Prostate gland (tissue), 2 donors: ENCODE data around the gene GALC. TPM values are rescaled to one million over a fixed set of nuclear protein-coding genes. Genes with fewer than 3 reads are reported as not detected.

Experiments used
- DNase-seq: peaks from one replicate; pipeline ENCODE4 v3.0.0-alpha.2; 2019; ENCODE audit warnings: low spot score
- H3K27ac ChIP-seq, 2 donors: fragments of 200-600 bp; sonication (generic); 2 replicates each; pipeline ENCODE4 v1.5.1; 2017 to 2019
- H3K27me3 ChIP-seq: fragments of 200-600 bp; sonication (generic); replicated peaks from 2 replicates; pipeline ENCODE4 v1.5.1; 2019; ENCODE audit not compliant: insufficient read depth
- H3K36me3 ChIP-seq, 2 donors: fragments of 200-600 bp; sonication (generic); 1 replicate in 1 of 2; 2 replicates in 1 of 2; pipeline versions ENCODE4 v1.5.1 to v1.8.1; 2017 to 2019
- H3K4me1 ChIP-seq: fragments of 200-600 bp; sonication (generic); replicated peaks from 2 replicates; pipeline ENCODE4 v1.5.1; 2019
- H3K4me3 ChIP-seq, 2 donors: fragments of 200-600 bp; sonication (generic); 2 replicates each; pipeline ENCODE4 v1.5.1; 2017 to 2019
- H3K9me3 ChIP-seq: fragments of 200-600 bp; sonication (generic); 2 replicates; pipeline ENCODE4 v1.5.1; 2017
- POLR2A ChIP-seq: fragments of 450-650 bp; IDR thresholded peaks from one replicate; pipeline ENCODE4 v1.6.1; 2016; ENCODE audit warnings: antibody characterized with exemption, mild to moderate bottlenecking
- POLR2AphosphoS5 ChIP-seq: sonication (generic); formaldehyde crosslinking; IDR thresholded peaks from one replicate; pipeline ENCODE4 v1.6.1; 2017; ENCODE audit warnings: antibody characterized with exemption
- WGBS: methylation state at CpG from one replicate; pipeline ENCODE4 v1.1.5; 2018; 5-methylcytosine and 5-hydroxymethylcytosine counted together
- intact Hi-C: fragments of 100-400 bp; cut with DNase I; formaldehyde crosslinking; loops from one replicate; pipeline ENCODE4 v1.14.2; 2022
- total RNA-seq, 2 donors: library from RNA; depleted of rRNA; stranded (reverse); fragments of >200 nt; gene quantifications; one replicate each; pipeline ENCODE4 v1.1.0, GENCODE V29; 2016
- TF ChIP-seq, protein P1 (sequence below), 4 experiments: fragments of 200-600 bp in 2 of 4; fragments of 450-650 bp in 2 of 4; sonication (generic) in 2 of 4; IDR thresholded peaks; 1 replicate in 3 of 4; 2 replicates in 1 of 4; pipeline ENCODE4 v1.5.1; 2016 to 2019; ENCODE audit warnings: antibody characterized with exemption in 4 of 4, mild to moderate bottlenecking in 2 of 4, moderate library complexity in 2 of 4

Gene GALC
- total RNA-seq: 10 to 100 TPM; 29.4 to 85.9 TPM

- WGBS: 6% methylated on average over 40 of the region's 83 CpGs
- peak; percentile 92 for DNase-seq
- H3K4me1 ChIP-seq: peaks cover 6% of the 10 kb centered on the region
- TF ChIP-seq POLR2A (peak; percentile 62), POLR2AphosphoS5 (peak; percentile 79)
- TF ChIP-seq, protein P1, sequence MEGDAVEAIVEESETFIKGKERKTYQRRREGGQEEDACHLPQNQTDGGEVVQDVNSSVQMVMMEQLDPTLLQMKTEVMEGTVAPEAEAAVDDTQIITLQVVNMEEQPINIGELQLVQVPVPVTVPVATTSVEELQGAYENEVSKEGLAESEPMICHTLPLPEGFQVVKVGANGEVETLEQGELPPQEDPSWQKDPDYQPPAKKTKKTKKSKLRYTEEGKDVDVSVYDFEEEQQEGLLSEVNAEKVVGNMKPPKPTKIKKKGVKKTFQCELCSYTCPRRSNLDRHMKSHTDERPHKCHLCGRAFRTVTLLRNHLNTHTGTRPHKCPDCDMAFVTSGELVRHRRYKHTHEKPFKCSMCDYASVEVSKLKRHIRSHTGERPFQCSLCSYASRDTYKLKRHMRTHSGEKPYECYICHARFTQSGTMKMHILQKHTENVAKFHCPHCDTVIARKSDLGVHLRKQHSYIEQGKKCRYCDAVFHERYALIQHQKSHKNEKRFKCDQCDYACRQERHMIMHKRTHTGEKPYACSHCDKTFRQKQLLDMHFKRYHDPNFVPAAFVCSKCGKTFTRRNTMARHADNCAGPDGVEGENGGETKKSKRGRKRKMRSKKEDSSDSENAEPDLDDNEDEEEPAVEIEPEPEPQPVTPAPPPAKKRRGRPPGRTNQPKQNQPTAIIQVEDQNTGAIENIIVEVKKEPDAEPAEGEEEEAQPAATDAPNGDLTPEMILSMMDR (IDR thresholded peaks at IDR 0.05): peak in 1 of 4 experiments; percentile 6
- no peaks in the 10 kb centered on the region for H3K36me3 ChIP-seq
- H3K9me3 ChIP-seq: no peaks in the 10 kb centered on the region
- H3K27ac ChIP-seq: peak within 1 kb of the TSS; percentile 87 to 88
- intact Hi-C loops: no loop called here
- H3K27me3 ChIP-seq: no peaks in the 10 kb centered on the region
- H3K4me3 ChIP-seq: peak within 1 kb of the TSS; percentile 75 to 87
These were observed at the start of gene GALC for GRCh38 chr14:87992718-87993628. Gene GALC (minus strand): TSS chr14:87993182. CDS start chr14:87993164, 18 bp downstream.

- no peak overlapping the region for H3K4me3 ChIP-seq
- intact Hi-C loops: no loop called here
- no peaks in the 10 kb centered on the region for H3K36me3 ChIP-seq
- H3K27me3 ChIP-seq: no peaks in the 10 kb centered on the region
- no peaks in the 10 kb centered on the region for H3K4me1 ChIP-seq
- TF ChIP-seq, protein P1 (IDR thresholded peaks at IDR 0.05): no peak
- TF ChIP-seq POLR2AphosphoS5 (no peak), POLR2A (no peak)
- no peak overlapping the region for H3K27ac ChIP-seq
- H3K9me3 ChIP-seq: no peaks in the 10 kb centered on the region
- no peak for DNase-seq
- whole genome bisulfite sequencing: 86% methylated on average over 1 of the region's 1 CpG
These were observed 47.2 kb upstream of the GALC start for GRCh38 chr14:88040146-88040545.

GRCh38 chr14:88039197-88039596 is 46.2 kb upstream of the GALC start:
- Histone ChIP-seq H3K27me3 (no peaks in the 10 kb centered on the region), H3K36me3 (no peaks in the 10 kb centered on the region), H3K4me1 (no peaks in the 10 kb centered on the region), H3K4me3 (no peak overlapping the region), H3K27ac (no peak overlapping the region), H3K9me3 (no peaks in the 10 kb centered on the region)
- 81% methylated on average over 3 of the region's 3 CpGs for WGBS
- DNase-seq: no peak
- intact Hi-C loops: no loop called here
- TF ChIP-seq, protein P1 (IDR thresholded peaks at IDR 0.05): no peak
- TF ChIP-seq POLR2AphosphoS5 (no peak), POLR2A (no peak)

DNA sequence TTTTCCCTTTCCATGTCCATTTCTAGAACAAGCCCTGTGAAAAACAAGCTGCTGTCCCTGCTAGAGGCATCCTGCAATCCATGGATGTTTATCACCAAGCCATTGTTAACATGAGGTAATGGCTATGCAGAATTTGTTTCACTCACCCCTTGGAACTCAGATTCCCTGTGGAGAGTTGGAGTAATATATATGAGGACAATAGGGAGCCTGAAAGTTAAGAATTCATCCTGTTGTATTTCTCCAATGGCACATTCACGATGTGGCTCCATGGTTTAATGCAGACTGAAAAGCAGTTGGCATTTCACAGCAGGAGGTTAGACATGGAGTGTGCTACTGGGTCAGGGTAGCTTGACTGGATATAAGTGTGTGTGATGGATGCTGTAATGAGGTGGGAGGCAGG is 44.3 kb upstream of the GALC start:
- Histone ChIP-seq H3K27ac (no peak overlapping the region), H3K4me3 (no peak overlapping the region), H3K36me3 (no peaks in the 10 kb centered on the region), H3K4me1 (no peaks in the 10 kb centered on the region), H3K27me3 (no peaks in the 10 kb centered on the region), H3K9me3 (no peaks in the 10 kb centered on the region)
- TF ChIP-seq, protein P1 (IDR thresholded peaks at IDR 0.05): no peak
- no peak for TF ChIP-seq POLR2AphosphoS5
- no peak for TF ChIP-seq POLR2A
- WGBS: 89% methylated on average over 1 of the region's 1 CpG
- DNase-seq: no peak
- intact Hi-C loops: no loop called here

- H3K36me3 ChIP-seq: no peaks in the 10 kb centered on the region
- intact Hi-C loops: no loop called here
- H3K9me3 ChIP-seq: no peaks in the 10 kb centered on the region
- DNase-seq: no peak
- TF ChIP-seq, protein P1 (IDR thresholded peaks at IDR 0.05): no peak
- TF ChIP-seq POLR2A: no peak
- no peak for TF ChIP-seq POLR2AphosphoS5
- H3K27ac ChIP-seq: no peak overlapping the region
- no peaks in the 10 kb centered on the region for H3K4me1 ChIP-seq
- no peak overlapping the region for H3K4me3 ChIP-seq
- no peaks in the 10 kb centered on the region for H3K27me3 ChIP-seq
- 81% methylated on average over 2 of the region's 2 CpGs for WGBS
These were observed 43.4 kb upstream of the GALC start for GRCh38 chr14:88036422-88036821.
